Activated CD4-positive, alpha-beta T cell treated with anti-CD3 and anti-CD28 coated beads, Interleukin-2, amount 50 U/mL, for 16 hours (primary cell): ENCODE results near the gene NEUROG1.

Experiments used
- DNase-seq: peaks from one replicate; pipeline ENCODE4 v3.0.0-alpha.2; 2020

The NEUROG1 gene, protein sequence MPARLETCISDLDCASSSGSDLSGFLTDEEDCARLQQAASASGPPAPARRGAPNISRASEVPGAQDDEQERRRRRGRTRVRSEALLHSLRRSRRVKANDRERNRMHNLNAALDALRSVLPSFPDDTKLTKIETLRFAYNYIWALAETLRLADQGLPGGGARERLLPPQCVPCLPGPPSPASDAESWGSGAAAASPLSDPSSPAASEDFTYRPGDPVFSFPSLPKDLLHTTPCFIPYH

DNA sequence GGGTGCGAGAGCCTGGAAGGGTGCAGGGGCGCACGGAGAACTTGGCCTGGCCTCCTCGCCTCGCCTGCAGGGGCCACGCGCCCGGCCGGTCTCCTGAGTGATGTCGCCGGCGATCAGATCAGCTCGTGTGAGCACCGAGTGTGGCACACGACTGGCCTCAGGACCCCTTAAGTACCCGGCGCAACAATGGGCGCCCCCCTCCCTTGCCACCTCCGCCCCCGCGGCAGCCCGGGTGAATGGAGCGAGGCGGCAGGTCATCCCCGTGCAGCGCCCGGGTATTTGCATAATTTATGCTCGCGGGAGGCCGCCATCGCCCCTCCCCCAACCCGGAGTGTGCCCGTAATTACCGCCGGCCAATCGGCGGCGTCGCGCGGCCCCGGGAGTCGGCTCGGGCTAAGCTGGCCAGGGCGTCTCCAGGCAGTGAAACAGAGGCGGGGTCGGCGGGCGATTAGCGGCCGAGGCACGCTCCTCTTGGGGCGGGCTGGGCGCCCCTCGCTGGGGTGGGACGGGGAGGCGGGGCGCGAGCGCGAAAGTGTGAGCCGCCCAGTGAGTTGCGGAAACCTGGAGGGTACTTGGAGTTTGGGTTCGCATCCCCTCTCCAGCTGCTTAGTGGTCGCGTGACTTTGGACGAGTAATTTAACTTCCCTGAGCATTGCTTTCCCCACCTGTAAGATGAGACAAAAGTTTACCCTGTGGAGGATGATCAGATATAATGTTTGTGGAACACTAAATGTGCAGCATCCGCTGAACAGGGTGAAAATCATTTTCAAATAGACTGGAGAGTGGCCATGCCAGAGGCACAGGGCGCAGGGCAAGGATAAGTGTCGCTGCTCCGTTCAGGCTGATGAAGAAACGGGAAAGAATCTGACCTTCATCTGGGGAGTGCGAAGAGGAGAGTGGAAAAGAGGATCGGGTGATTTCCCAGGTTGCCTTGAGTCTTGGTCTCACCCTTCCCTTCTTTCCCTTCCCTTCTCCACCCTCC lies at the start of gene NEUROG1:
NEUROG1 (minus strand) TSS at position 145 of the 982 bp plus-strand sequence. CDS start 274 bp downstream, outside the sequence.
- no peak for DNase-seq

DNA sequence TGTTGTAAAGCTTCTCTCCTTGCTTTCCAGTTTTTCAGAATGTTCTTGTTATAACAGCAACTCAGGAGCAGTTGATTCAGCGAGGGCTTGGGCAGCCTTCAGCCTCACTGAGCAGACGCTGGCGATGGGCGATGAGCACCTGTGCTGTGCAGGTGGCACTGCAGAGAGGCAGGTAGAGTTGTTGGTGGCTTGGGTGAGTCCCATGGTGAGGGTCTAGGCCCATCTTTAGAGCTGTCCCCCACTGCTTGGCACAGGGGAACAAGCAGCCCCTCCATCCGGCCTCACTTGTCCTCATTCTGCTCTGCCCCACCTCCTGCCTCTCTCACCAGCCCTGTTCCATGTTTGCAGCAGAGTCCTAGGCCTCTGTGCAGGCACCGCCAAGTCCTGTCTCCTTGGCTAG lies 49.2 kb upstream of the NEUROG1 start:
- DNase-seq: no peak

DNA sequence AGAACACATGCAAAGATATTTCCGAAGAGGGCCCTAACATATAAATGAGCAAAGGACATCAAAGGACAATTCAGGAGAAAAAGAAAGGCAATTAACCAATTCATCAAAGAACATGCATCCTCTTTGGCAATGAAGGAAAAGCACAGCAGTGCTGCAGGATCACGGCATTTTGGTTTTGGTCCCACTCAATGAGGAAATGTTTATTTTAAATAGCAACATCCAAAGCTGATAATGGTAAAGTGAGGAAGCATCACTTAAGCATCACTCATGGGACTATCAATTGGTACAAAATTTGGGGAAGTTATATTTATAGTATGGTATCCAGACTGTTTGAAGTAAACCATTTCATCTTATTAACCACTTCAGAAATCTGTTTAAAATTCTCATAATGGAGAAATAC lies 48.5 kb upstream of the NEUROG1 start:
- DNase-seq: no peak

DNA sequence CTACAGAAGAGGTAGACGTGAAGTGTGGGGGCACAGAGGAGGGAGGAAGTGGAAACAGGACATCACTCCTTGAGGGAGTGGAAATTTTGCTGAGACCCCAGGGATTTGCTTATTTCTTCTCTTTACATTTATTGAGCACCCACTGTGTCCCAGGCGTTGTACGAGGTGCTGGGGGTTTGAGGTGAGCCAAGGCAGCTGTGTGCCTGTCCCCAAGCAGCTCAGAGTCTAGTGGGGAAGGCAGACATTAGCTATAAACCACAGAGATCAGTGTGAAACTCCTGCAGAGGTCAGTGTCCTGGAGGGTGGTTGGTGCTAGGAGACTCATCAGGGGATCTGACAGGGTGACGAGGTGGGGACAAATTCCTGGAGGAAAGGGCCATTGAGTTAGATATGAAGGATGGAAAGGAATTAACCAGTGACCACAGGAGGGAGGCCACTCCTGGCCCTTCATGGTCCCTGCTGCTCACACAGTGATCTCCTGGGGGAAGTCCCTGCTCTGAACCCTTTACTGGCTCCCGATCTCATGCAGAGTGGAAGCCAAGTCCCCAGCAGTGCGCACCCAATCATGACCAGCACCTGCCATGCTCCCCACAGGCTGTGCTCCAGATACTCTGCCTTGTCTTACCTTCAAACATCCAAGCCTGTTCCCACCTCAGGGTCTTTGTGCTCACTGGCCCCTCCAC lies 46.5 kb upstream of the NEUROG1 start:
- no peak for DNase-seq

DNA sequence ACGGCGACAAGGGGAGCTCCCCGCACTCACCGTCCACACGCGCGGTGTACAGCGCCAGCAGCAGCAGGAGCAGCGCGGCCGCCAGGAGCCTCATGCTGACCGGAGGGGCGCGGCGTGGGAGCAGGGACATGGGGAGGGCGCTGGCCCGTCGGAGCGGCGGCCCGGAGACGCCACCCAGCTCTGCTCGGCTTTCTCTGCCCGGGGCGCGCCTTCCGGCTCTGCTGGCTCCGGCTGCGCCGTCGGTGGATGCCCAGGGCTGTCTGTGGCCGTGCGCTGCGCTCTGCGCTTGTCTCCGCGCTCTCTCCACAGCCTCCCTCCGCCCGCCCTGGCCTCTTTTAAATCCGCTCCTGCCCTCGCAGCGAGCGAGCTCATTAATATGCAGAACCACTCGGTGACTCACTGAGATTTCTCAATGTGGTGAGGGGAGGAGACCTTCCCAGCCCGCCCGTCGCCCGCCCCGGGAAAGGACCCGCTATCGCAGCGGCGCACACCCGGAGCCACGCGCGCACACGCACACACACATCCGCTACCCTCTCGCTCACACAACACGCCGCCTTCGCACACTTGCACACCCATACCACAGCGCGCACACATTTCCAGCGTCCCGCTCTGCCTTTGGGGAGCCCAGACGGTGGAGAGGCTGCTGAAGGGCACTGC lies 43.0 kb upstream of the NEUROG1 start, which contains the start of gene CXCL14:
CXCL14 (minus strand) TSS at position 307 of the 657 bp plus-strand sequence; CDS start at position 94, 213 bp downstream.
- peak; percentile 3 for DNase-seq

DNA sequence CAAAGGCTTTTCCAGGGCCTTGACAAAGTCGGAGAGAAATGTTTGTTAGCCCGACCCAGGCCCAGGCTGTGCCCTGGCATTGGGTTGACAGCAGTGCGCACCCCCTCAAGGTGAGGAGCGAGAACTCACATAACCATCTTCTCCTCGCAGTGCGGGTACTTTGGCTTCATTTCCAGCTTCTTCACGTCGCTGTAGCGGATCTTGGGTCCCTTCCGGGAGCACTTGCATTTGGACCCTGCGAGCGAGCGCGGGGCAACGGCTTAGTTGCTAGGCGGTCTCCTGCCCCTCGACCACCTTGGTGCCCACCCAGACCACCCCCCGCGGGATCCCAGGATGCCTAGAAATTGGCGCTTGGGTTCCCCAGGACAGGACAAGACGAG lies 42.5 kb upstream of the NEUROG1 start:
- no peak for DNase-seq

DNA sequence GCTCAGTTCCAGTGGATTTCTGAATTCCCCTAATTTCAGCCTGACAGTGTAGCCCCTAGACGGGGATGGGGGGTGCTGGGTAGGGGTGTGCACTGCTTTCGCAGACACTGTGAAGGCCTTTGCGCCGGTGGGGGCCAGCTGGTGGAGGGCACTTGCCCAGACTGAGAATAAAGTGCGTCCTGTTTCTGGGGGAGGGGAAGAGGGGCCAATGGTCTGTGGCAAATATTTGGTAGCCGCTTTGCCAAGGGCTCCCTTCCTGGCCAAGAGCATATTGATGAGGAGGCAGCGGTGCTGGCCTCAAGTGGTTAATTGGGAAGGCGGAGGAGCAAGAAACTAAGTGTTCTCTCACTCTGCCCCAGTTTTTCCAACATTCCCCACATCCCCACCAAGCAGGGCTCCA lies 41.7 kb upstream of the NEUROG1 start:
- DNase-seq: no peak

DNA sequence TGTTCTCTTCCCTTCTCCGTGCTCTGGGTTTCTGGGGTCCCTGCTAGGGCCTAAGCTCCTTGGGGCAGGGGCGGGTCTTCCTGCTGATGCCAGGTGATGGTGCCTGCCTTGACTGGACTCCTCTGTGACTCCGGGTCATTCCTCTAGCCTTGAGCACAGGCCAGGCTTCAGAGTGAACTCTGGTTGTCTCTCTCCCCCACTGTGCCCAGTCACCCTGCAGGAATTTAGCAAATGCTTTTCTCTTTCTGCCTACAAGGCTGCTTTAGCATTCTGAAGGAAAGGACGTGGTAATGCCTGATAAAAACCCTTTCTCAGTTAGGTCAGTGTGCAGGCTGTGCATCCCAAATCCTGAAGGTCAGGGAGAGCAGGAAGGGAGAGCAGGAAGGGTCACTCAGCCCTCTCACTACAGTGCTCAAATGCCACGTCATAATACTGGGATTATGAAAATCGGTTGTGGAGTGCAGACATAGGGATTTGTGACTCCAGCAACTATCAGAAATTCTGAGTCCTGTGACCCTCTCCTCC lies 40.4 kb upstream of the NEUROG1 start:
- DNase-seq: no peak

DNA sequence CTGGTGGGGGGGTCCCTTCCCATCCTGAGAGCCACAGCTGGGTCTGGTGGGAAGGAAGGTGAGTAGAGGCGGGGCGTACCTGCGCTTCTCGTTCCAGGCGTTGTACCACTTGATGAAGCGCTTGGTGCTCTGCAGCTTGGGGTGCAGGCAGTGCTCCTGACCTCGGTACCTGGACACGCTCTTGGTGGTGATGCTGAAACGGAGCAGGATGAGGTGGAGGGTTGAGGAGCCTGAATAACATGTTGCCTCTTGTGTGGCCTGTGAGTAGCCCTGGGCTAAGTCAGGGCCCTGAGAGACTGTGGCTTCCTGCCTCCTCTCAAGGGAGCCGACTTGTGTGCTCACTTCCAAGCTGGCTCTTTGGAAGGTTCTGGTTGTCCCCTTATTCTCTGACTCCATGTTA lies 38.7 kb upstream of the NEUROG1 start:
- DNase-seq: no peak

DNA sequence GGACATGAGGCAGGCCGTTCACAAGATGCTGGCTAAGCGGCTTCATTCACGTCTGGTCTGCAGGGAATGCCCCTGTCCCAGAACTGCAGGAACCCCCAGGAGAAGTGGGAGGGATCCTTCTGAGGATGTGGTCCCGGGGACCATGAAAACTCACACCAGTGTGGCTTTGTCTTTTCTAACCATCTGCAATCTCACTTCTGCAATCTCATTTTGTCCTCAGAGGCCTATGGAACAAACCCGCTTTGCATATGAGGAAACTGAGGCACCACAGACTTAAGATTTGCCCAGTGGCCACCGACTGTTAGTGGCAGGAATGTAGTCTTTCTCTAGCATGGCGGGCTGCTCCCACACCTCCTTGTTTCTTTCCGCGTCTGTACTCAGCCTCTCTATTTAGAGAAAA lies 36.1 kb upstream of the NEUROG1 start:
- no peak for DNase-seq

DNA sequence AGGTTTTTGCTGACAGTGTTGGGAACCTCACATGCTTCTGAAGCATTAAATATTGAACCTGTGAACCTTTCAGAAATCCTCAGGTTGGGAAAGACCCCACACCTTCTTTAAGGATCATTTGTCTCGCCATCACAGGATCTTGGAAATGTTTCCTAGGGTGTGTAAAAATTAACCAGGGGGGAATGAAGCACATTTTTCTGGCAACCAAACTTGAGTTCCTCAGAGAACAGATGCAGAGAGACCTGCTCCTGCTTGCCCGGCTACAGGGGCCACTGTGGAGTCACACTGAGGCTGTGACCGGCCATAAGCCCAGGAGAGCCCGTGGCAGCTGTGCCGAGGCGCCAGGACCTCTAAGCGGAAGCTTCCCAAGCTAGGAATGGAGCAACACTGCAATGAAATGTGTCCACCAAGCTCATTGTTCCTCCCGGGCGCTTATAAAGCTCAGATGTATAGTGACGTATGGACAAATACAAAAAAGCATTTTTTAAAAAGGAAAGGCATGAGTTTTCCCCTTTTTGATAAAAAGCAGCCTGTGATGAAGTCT lies 35.4 kb upstream of the NEUROG1 start:
- DNase-seq: no peak

DNA sequence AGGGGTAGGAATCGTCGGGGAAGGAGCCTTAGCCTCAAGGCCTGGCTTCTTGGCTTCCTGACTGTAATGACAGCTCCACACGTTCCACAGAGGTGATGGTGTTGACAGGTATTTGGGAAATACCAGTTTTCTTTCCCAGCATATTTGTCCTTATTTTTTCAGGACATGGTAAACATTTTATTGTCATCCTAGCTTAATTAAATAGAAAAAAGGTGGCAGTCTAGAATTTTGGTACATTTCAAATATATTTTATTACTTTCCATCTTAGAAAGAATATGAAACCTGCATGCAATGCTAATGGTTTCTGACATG lies 34.6 kb upstream of the NEUROG1 start:
- no peak for DNase-seq

DNA sequence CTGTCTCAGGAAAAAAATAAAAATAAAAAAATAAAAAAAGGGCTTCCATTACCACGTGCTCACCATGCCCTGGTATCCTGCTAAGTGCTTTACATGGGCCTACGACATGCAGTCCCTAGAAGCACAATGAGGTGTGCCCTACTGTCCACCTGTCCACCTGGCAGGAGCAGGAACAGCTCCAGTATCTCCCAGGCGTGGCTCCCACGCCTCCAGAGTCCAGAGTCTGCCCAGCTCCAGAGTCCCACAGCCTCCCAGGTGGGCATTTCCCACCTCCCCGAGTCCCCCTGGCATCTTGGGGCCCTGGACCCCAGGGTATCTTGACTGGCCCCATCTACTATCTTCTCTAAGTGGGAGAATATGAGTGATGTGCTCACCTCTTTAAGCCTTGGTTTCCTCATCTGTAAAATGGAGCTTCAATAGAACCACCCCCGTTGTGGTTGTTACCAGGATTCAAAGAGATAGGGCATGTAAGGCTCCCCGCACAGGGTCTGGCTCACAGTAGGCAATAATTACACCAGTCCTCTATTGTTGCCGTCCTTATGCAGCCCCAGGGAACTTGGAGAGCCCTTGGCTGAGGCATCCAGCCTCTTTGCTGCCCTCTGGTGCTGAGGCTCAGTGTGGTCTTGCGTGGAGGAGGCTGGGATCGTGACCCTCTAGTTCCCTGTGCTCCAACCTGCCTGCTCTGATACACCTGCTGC lies 34.1 kb upstream of the NEUROG1 start:
- peak; percentile 5 for DNase-seq

DNA sequence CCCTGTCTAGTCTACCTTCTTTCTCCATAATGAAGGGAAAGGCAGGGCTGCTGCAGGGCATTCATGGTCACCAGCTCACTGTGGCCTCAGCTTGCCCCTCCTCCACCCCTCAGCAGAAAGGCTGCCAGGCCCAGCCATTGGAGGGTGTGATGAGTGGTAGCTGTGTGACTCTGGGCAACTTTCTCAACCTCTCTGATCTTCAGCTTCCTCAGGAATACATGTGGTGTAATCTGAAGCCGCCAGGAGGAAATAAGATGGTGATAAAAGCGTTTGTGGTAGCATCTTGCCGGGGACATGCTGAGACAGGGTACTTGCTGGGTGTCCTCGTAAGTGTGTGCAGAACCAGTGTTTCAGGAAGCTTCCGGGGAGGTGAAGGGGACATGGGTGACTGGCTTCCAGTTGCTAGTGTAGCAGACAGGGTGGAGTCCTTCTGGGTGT lies 33.2 kb upstream of the NEUROG1 start:
- no peak for DNase-seq

DNA sequence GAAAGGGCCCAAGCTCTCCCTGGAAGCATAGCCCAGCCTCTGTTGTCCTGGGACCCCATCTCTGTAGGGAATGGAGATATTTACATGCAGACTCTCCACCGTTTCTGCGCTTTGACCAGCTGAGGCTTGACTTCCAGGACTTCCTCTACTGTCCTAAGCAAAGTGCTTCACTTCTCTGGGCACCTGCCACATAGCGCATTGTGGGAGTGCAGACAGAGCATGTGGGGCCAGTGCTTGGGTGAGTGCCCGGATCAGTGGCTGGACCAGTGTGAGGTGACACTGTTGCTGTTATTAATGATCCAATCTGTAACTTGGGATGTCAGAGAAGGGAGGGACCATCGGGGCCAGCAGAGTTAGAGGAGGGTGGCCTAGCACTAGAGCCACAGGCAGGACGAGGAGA lies 32.5 kb upstream of the NEUROG1 start:
- DNase-seq: no peak

DNA sequence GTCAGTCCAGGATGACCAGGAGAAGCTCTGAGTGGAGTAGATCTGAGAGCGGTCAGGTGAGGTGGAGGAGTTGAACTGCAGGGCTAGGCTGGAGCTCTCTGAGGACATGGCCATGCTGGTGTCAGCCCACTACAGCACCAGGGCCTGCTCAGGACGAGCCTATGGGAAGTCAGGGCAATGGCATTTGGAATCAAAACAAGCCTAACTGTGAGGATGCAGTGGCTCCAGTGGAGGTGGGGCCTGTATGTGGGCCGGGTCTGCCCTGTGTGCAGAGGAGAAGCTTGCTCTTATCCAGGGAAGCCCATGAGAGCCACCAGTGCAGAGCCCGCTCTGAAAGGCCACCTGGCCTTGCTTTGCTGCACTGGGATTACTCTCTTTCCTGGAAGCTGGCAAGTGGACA lies 31.9 kb upstream of the NEUROG1 start:
- no peak for DNase-seq

DNA sequence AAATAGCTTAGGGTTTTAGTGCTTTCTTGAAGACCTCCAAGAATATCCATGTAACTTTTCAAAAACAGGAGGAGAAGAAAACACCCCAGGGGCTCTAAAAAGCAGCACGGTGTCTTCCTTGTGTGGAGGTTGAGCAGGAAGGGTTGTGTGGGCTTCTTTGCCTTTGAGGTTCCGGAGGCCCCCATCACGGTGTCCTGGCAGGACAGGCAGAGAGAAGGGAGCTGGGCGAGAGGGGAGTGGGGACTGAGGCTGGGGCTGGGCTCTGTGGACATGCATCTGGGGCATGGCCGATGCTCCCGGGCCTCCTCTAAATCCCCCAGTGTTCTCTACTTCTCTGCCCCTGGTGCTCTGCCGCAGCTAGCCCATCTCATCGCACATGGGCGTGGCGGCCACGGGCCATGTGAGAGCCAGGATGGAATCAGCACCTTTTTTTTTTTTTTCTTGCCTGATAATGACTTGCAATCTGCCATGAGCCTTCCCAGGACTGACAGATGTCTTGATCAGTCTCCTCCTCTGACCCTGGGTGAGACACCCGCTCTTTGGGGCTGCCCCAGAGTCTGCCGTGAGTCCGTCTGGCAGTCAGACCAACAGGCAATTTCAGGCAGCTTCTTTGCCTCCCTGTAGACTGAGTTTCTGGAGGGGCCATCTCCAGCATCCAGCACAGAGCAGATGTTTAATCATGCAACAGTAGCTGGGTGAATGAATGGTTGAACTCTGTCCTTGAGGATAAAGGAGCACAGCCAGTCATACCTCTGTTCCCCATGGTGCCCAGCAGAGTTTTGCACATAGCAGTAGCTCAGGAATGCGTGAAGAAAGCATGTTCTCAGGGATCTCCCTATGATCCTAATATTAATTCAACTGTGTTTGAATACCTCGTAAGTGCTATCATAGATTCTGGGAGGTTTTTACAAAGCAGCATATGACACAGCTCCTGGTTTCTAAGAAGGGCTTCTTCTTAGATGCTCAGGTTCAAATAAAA lies 30.9 kb upstream of the NEUROG1 start:
- no peak for DNase-seq

DNA sequence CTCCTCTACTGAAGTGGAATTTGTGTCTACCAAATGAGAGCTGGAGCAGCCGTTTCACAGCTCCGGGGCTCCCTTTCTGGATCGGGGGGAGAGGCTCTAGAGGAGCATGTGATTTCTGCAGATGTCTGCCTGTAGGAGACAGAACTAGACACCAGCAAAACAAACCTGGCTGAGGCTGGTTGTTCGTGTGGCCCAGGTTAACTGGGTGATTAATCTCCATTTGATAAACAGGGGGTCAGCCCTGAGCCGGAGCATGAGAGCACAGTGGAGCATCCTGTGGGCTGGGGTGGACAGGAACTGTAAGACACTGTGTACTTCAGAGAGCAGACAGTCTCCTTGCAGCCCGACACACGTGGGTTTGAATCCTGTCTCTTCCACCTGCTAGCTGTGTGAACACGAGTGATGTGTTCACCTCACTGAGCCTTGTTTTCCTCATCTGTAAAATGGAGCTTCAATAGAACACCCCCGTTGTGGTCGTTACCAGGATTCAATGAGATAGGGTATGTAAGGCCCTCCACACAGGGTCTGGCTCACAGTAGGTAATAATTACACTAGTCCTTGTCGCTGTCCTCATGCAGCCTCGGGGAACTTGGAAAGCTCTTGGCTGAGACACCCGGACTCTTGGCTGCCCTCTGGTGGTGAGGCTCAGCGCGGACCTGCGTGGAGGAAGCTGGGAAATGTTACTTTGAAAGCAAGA lies 30.1 kb upstream of the NEUROG1 start:
- DNase-seq: peak; percentile 66

DNA sequence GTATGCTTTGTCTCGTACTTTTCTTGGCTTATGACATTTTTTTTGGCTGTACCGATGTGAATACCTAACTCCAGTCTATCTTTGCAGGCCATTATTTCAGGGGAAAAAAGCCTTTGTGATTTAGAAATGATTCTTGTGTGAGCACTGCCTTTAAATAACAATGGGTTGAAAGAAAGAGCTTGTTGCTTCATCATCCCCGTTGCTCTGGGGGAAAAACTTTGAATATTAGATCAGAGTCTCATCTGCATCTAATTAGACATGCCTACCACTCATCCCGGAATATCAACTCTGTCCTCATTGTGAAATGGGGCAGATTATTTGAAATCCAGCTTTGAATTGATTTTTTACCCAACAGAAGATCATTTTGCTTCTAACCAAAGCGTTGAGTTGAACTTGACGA lies 29.5 kb upstream of the NEUROG1 start:
- DNase-seq: no peak

DNA sequence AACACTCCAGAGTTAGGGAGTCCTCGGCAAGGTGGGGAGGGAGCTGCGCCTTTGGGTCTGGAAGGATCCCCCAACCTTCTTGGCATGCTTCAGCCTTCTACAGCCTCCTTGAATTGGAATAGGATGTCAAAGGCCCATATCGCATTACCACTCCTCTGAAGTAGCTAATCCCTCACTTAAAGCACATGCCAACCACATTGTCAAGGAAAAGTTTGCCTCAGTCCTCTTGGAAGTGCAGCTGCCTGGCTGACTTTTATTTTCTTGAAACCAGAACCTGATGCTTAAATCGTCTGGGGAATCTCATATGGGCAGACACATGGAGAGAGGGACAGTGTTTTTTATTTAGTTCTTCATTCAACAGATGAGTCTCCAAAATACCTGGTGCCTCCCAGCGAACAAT lies 28.6 kb upstream of the NEUROG1 start:
- DNase-seq: no peak
